Activated T-cell treated with anti-CD3 and anti-CD28 coated beads, Interleukin-2, amount 50 U/mL, for 4 hours (primary cell): ENCODE data around the gene ERVFRD-1. TPM values are rescaled to one million over a fixed set of nuclear protein-coding genes. Genes with fewer than 3 reads are reported as not detected.

ENCODE experiments used
- ATAC-seq, 2 donors: fragments of 200-7000 bp; cut with Tn5 transposase; one replicate each; pipeline ENCODE4 v1.10.0; 2021
- DNase-seq: peaks from one replicate; pipeline ENCODE4 v3.0.0-alpha.2; 2020
- H3K27me3 Mint-ChIP-seq: one replicate; pipeline ENCODE4 v1.8.0; 2021; ENCODE audit warnings: low read depth, mixed read lengths
- H3K36me3 Mint-ChIP-seq: one replicate; pipeline ENCODE4 v1.8.0; 2022; ENCODE audit warnings: mixed read lengths; ENCODE audit not compliant: insufficient read depth
- H3K4me1 Mint-ChIP-seq: one replicate; pipeline ENCODE4 v1.8.0; 2021; ENCODE audit warnings: low read depth, mixed read lengths
- H3K4me3 Mint-ChIP-seq: one replicate; pipeline ENCODE4 v1.8.0; 2021; ENCODE audit warnings: mild to moderate bottlenecking, moderate library complexity, mixed read lengths
- H3K9me3 Mint-ChIP-seq: one replicate; pipeline ENCODE4 v1.8.0; 2021; ENCODE audit warnings: mixed read lengths
- total RNA-seq, 3 donors: library from RNA; stranded (reverse); gene quantifications; one replicate each; pipeline ENCODE4 v1.2.1, GENCODE V29; 2021

The ERVFRD-1 gene
- total RNA-seq, 3 donors from 2014 or later, result not detected

- ATAC-seq (no peak), DNase-seq (no peak)
- no peaks in the 10 kb centered on the region for H3K36me3 Mint-ChIP-seq
- no peak overlapping the region for H3K4me3 Mint-ChIP-seq
- H3K27me3 Mint-ChIP-seq, result peaks cover 15% of the 10 kb centered on the region
- H3K4me1 Mint-ChIP-seq, result no peaks in the 10 kb centered on the region
- no peaks in the 10 kb centered on the region for H3K9me3 Mint-ChIP-seq
Observed at GRCh38 chr6:11062715-11063114, 48.8 kb downstream of the ERVFRD-1 start.

GRCh38 chr6:11062083-11062482, 49.4 kb downstream of the ERVFRD-1 start:
- no peaks in the 10 kb centered on the region for H3K9me3 Mint-ChIP-seq
- no peaks in the 10 kb centered on the region for H3K36me3 Mint-ChIP-seq
- DNase-seq, result no peak
- ATAC-seq, result no peak
- no peaks in the 10 kb centered on the region for H3K4me1 Mint-ChIP-seq
- no peak overlapping the region for H3K4me3 Mint-ChIP-seq
- H3K27me3 Mint-ChIP-seq, result peaks cover 15% of the 10 kb centered on the region

GRCh38 chr6:11058406-11058805, 53.1 kb downstream of the ERVFRD-1 start:
- no peak for DNase-seq

GRCh38 chr6:11056871-11057270, 54.7 kb downstream of the ERVFRD-1 start:
- Mint-ChIP-seq H3K27me3 (peaks cover 21% of the 10 kb centered on the region), H3K4me3 (no peak overlapping the region), H3K4me1 (no peaks in the 10 kb centered on the region), H3K9me3 (no peaks in the 10 kb centered on the region), H3K36me3 (no peaks in the 10 kb centered on the region)
- ATAC-seq (no peak), DNase-seq (no peak)

More at GRCh38 chr6:11058406-11058805, 53.1 kb downstream of the ERVFRD-1 start:
- Mint-ChIP-seq H3K27me3 (peaks cover 12% of the 10 kb centered on the region), H3K9me3 (no peaks in the 10 kb centered on the region), H3K36me3 (no peaks in the 10 kb centered on the region), H3K4me1 (no peaks in the 10 kb centered on the region), H3K4me3 (no peak overlapping the region)
- ATAC-seq, result no peak

GRCh38 chr6:11055127-11055627, 56.3 kb downstream of the ERVFRD-1 start:
- Mint-ChIP-seq H3K27me3 (peaks cover 20% of the 10 kb centered on the region), H3K36me3 (no peaks in the 10 kb centered on the region), H3K9me3 (no peaks in the 10 kb centered on the region), H3K4me3 (no peak overlapping the region), H3K4me1 (no peaks in the 10 kb centered on the region)
- DNase-seq, result no peak
- no peak for ATAC-seq

- ATAC-seq, result no peak
- H3K27me3 Mint-ChIP-seq, result peaks cover 25% of the 10 kb centered on the region
- H3K4me1 Mint-ChIP-seq, result no peaks in the 10 kb centered on the region
- H3K36me3 Mint-ChIP-seq, result no peaks in the 10 kb centered on the region
- DNase-seq, result no peak
- H3K4me3 Mint-ChIP-seq, result no peak overlapping the region
- H3K9me3 Mint-ChIP-seq, result no peaks in the 10 kb centered on the region
Observed at GRCh38 chr6:11054722-11055121, 56.8 kb downstream of the ERVFRD-1 start.

- DNase-seq, result no peak
- Mint-ChIP-seq H3K4me3 (no peak overlapping the region), H3K4me1 (no peaks in the 10 kb centered on the region), H3K36me3 (no peaks in the 10 kb centered on the region), H3K27me3 (peaks cover 35% of the 10 kb centered on the region), H3K9me3 (no peaks in the 10 kb centered on the region)
- ATAC-seq, result no peak
Observed at GRCh38 chr6:11053307-11053706, 58.2 kb downstream of the ERVFRD-1 start.

Other genes starting within 250 kb of the ERVFRD-1 start
- not detected for gene GCM2, start 229.7 kb downstream of the ERVFRD-1 start, total RNA-seq
- gene SYCP2L, start 224.7 kb downstream of the ERVFRD-1 start, total RNA-seq, result under 1 TPM in 1 of 3 donors, not detected in 2; 0.33 TPM
- not detected for gene ELOVL2, start 67.4 kb downstream of the ERVFRD-1 start, total RNA-seq
- 10 to 100 TPM; 13.7 to 15.2 (median 14.9) TPM for gene SMIM13, start 17.9 kb downstream of the ERVFRD-1 start, total RNA-seq
- gene NEDD9, start 120.9 kb upstream of the ERVFRD-1 start, total RNA-seq, result 10 to 100 TPM; 19.1 to 31.6 (median 31.5) TPM